Peyer's patch (tissue), 4 donors: ENCODE data around the gene GET3. TPM values are rescaled to one million over a fixed set of nuclear protein-coding genes. Genes with fewer than 3 reads are reported as not detected.
A peak's percentile ranks its signal among the peaks of the same experiment; 100 is the strongest.

Experiments used
- DNase-seq, 3 donors: peaks; one replicate each; pipeline ENCODE4 v3.0.0-alpha.2; 2017 to 2019
- H3K27ac ChIP-seq, 4 donors: fragments of 200-600 bp; sonication (generic); one replicate each; pipeline ENCODE4 v1.5.1; 2016 to 2019
- H3K27me3 ChIP-seq, 2 donors: fragments of 200-600 bp; sonication (generic); one replicate each; pipeline ENCODE4 v1.5.1; 2019
- H3K36me3 ChIP-seq, 3 donors: fragments of 200-600 bp; sonication (generic); one replicate each; pipeline ENCODE4 v1.5.1; 2016 to 2019
- H3K4me1 ChIP-seq, 4 donors: fragments of 200-600 bp; sonication (generic); one replicate each; pipeline ENCODE4 v1.5.1; 2016 to 2019
- H3K4me3 ChIP-seq, 4 donors: fragments of 200-600 bp; sonication (generic); 1 replicate in 3 of 4; 2 replicates in 1 of 4; pipeline ENCODE4 v1.5.1; 2016 to 2019; ENCODE audit warnings: mild to moderate bottlenecking in 1 of 4
- H3K9me3 ChIP-seq, 4 donors: fragments of 200-600 bp; sonication (generic); one replicate each; pipeline ENCODE4 v1.5.1; 2016 to 2019; ENCODE audit warnings: mild to moderate bottlenecking in 1 of 4
- POLR2A ChIP-seq, 2 donors: fragments of 450-650 bp; IDR thresholded peaks; one replicate each; pipeline ENCODE4 v1.5.1; 2017; ENCODE audit warnings: antibody characterized with exemption in 2 of 2, mild to moderate bottlenecking in 2 of 2, moderate library complexity in 2 of 2
- total RNA-seq, 4 donors: library from RNA; depleted of rRNA; stranded (reverse); fragments of >200 nt; gene quantifications; one replicate each; pipeline ENCODE4 v1.1.0, GENCODE V29; 2016
- TF ChIP-seq, protein P1 (sequence below), 6 experiments: fragments of 450-650 bp in 4 of 6; fragments of 200-600 bp in 2 of 6; sonication (generic) in 1 of 6; IDR thresholded peaks; one replicate each; pipeline ENCODE4 v1.5.1; 2017 to 2019; ENCODE audit warnings: antibody characterized with exemption in 6 of 6, mild to moderate bottlenecking in 3 of 6, moderate library complexity in 1 of 6

The GET3 gene
- total RNA-seq, 4 donors from 2014 or later: 23.1 to 31.9 (median 30.5) TPM

DNA sequence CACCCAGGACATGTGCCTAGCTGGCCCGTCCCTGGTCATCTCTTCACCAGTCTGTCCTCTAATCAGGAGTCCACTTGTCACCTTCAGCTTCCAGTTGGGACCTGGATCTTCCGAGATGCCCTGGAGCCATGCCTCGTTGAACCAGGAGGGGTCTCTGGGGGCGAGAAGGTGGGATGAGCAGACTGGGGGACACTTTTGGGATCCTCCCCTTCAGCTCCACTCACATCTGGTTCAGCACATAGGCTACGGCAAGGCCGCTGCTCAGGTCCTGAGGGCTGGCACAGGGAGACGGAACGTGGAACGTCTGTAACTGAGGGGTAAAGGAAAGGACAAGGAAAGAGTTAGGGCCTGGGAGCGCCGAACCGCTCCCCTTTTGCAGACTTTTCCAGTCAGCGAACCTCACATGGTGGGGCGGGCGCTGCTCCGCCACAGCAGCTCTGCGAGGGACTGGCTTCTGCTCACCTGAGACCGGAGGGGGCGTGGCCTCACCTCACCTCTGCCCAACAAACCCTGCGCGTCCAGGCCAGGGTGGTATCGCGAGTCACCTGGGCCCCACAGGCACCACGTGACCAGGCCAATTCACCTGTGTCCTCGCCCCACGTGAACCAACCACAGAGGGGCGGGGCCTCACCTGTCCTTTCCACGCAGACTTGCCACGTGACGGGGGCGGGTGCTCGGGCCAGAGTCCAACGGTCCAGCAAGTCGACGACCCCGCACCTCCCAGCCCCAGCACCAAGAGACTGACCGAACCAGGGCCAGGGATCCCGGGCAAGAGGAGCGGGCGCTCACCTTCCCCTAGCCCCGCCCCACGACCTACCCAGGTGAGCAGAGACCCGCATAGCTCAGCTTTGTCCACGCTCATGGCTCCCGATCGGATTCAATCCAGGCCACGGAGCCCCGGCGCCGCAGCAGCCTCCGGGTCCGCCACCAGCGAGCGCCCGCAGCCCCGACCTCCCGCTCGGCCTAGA is 37.6 kb downstream of the GET3 start, which contains the start of gene HOOK2:
Gene HOOK2 (minus strand): TSS at position 965 of the 968 bp plus-strand sequence. CDS start 103 bp downstream, at position 862.
- Histone ChIP-seq H3K27me3 (no peaks in the 10 kb centered on the region), H3K4me1 (peaks cover 0 to 37% (median 8%) of the 10 kb centered on the region in 4 donors), H3K27ac (peak within 1 kb of the TSS; percentile 76 to 98 (median 92)), H3K9me3 (no peaks in the 10 kb centered on the region), H3K4me3 (peak within 1 kb of the TSS; percentile 52 to 83 (median 65)), H3K36me3 (peaks cover 0 to 21% (median 0%) of the 10 kb centered on the region in 3 donors)
- TF ChIP-seq, protein P1, sequence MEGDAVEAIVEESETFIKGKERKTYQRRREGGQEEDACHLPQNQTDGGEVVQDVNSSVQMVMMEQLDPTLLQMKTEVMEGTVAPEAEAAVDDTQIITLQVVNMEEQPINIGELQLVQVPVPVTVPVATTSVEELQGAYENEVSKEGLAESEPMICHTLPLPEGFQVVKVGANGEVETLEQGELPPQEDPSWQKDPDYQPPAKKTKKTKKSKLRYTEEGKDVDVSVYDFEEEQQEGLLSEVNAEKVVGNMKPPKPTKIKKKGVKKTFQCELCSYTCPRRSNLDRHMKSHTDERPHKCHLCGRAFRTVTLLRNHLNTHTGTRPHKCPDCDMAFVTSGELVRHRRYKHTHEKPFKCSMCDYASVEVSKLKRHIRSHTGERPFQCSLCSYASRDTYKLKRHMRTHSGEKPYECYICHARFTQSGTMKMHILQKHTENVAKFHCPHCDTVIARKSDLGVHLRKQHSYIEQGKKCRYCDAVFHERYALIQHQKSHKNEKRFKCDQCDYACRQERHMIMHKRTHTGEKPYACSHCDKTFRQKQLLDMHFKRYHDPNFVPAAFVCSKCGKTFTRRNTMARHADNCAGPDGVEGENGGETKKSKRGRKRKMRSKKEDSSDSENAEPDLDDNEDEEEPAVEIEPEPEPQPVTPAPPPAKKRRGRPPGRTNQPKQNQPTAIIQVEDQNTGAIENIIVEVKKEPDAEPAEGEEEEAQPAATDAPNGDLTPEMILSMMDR (IDR thresholded peaks at IDR 0.05): no peak
- TF ChIP-seq POLR2A (IDR thresholded peaks at IDR 0.05): peak; percentile 77 to 84
- DNase-seq: peak; percentile 69 to 99 (median 97)

DNA sequence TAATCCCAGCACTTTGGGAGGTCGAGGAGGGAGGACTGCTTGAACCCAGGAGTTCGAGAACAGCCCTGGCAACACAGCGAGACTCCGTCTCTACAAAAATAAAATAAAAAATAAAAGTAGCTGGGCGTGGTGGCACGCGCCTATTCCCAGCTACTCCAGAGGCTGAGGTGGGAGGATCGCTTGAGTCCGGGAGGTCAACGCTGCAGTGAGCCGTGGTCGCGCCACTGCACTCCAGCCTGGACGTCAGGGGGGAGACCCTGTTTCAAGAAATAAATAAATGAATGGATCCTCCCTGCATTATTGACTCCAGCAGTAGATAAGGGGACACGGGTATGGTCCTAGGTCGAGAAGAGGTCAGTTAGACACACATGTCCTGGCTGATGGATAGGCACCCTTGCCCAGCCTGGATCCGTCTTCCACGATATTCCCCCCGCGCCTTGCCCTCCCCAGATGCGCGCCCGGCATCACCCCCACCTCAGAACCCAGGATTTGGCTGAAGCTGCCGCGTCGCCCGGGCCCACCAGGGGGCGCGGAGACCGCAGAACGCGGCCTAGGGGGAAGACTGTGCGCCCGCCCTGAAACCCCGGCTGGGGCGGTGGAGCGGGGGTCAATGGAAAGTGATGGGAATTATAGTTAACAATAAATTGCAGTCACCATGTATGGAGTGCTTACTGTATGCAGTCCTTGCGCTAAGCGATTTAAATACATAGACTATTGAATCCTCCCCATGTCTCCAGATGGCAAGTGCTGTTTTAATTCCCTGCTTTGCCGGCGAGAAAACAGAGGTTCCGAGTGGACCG is 40.1 kb downstream of the GET3 start:
- H3K4me3 ChIP-seq: peak overlapping the region; percentile 56 to 82 (median 64)
- peaks cover 0 to 4% (median 0%) of the 10 kb centered on the region in 3 donors for H3K36me3 ChIP-seq
- TF ChIP-seq POLR2A (IDR thresholded peaks at IDR 0.05): peak in 1 of 2 donors; percentile 8
- TF ChIP-seq, protein P1 (IDR thresholded peaks at IDR 0.05): peak; percentile 93 to 98 (median 96)
- no peaks in the 10 kb centered on the region for H3K9me3 ChIP-seq
- H3K27me3 ChIP-seq: no peaks in the 10 kb centered on the region
- H3K4me1 ChIP-seq: peaks cover 0 to 44% (median 12%) of the 10 kb centered on the region in 4 donors
- H3K27ac ChIP-seq: peak overlapping the region; percentile 94 to 97 (median 96)
- peak; percentile 86 to 90 (median 86) for DNase-seq

DNA sequence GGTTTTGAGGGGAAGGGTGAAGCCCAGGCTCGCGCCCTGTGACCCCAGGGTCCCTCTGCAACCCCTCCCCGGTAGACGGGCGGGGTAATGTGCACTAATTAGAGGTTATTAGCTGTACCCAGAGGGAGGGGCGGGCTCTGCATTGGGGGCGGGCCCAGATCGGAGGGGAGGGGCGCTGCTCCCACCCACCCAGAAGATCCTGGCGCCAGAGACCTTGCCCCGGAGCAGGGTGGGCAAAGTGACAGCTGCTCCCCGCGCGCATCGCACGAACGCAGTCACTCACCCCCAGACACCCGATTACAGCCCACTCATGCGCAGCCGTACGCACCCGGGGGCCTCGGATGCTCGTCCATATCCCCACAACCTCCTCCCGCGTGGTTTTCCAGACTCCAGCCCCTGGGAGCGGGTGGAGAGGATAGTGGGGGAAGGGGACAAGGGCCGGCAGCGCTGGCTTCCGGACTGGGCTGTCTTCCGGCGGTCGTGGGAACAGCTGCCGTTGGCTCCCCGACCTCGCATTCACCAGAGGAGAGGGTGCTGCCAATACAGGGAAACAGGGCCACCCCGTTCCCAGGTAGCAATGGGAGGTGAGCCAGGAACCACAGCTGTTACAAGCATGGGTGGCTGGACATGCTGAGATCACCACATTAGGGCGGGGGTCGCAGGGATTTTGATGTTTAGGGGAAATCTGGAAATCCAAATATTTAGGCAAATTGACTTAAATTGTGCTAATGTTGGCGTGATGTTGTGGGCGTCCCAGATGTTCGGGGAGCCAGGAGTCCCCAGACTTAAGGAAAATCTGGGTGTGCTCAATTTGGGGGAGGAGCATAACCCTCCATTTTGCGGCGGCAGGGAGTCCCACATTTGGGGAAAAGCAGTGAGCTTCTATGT is 41.0 kb downstream of the GET3 start:
- DNase-seq: peak; percentile 70 to 85 (median 80)
- no peaks in the 10 kb centered on the region for H3K9me3 ChIP-seq
- peak overlapping the region; percentile 94 to 97 (median 96) for H3K27ac ChIP-seq
- peak overlapping the region; percentile 56 to 82 (median 64) for H3K4me3 ChIP-seq
- H3K27me3 ChIP-seq: no peaks in the 10 kb centered on the region
- TF ChIP-seq POLR2A (IDR thresholded peaks at IDR 0.05): peak in 1 of 2 donors; percentile 41
- TF ChIP-seq, protein P1 (IDR thresholded peaks at IDR 0.05): peak in 3 of 6 experiments; percentile 3 to 21 (median 11)
- peaks cover 4 to 51% (median 18%) of the 10 kb centered on the region in 4 donors for H3K4me1 ChIP-seq
- no peaks in the 10 kb centered on the region for H3K36me3 ChIP-seq

DNA sequence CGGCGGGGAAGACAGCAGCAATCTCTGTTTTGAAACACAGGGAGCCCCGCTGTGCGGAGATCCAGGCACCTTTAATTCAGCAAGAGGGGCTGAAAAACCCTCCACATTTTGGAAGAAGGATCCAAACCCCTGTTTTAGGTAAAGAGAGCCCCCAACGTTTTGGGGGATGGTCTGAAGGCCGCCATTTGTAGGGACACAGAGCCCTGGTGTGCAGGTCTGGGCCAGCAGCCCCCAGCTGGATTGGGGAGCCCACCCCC is 41.5 kb downstream of the GET3 start:
- H3K4me3 ChIP-seq: peak overlapping the region in 2 of 4 donors; percentile 63 to 82
- H3K27ac ChIP-seq: peak overlapping the region; percentile 94 to 97 (median 96)
- H3K9me3 ChIP-seq: no peaks in the 10 kb centered on the region
- no peaks in the 10 kb centered on the region for H3K27me3 ChIP-seq
- DNase-seq: no peak
- TF ChIP-seq, protein P1 (IDR thresholded peaks at IDR 0.05): no peak
- no peak for TF ChIP-seq POLR2A (IDR thresholded peaks at IDR 0.05)
- H3K4me1 ChIP-seq: peaks cover 10 to 56% (median 24%) of the 10 kb centered on the region in 4 donors
- no peaks in the 10 kb centered on the region for H3K36me3 ChIP-seq
